NCI-H2081 (cell line): ENCODE results near the gene CUL4A.

Experiments used
- DNase-seq, 2 experiments: peaks; one replicate each; lab custom pipeline; 2025; lab: John Stamatoyannopoulos, UW

Gene CUL4A

GRCh38 chr13:113208421-113209335 lies 735 bp upstream of the CUL4A start, which contains the start of gene PCID2:
PCID2 (minus strand) TSS chr13:113208669; CDS start chr13:113208634, 35 bp downstream.
- DNase-seq: peak; percentile 87 to 93

- peak; percentile 23 to 56 for DNase-seq
Measured at GRCh38 chr13:113209759-113210421, 477 bp downstream of the CUL4A start.

GRCh38 chr13:113210833-113211232 lies 1.4 kb downstream of the CUL4A start:
- DNase-seq: no peak

- no peak for DNase-seq
Measured at GRCh38 chr13:113211774-113212173, 2.4 kb downstream of the CUL4A start.

- peak in 1 of 2 experiments; percentile 12 for DNase-seq
Measured at GRCh38 chr13:113216254-113217048, 7.0 kb downstream of the CUL4A start.

- DNase-seq: no peak
Measured at GRCh38 chr13:113218586-113218985, 9.2 kb downstream of the CUL4A start.

- DNase-seq: no peak
Measured at GRCh38 chr13:113219256-113219940, 10.0 kb downstream of the CUL4A start.

GRCh38 chr13:113220141-113220598 lies 10.8 kb downstream of the CUL4A start:
- DNase-seq: no peak

- DNase-seq: no peak
Measured at GRCh38 chr13:113220877-113221276, 11.5 kb downstream of the CUL4A start.

GRCh38 chr13:113223070-113223469 lies 13.7 kb downstream of the CUL4A start:
- DNase-seq: no peak

- peak in 1 of 2 experiments; percentile 21 for DNase-seq
Measured at GRCh38 chr13:113224486-113224885, 15.1 kb downstream of the CUL4A start.

- no peak for DNase-seq
Measured at GRCh38 chr13:113225515-113225914, 16.1 kb downstream of the CUL4A start.

GRCh38 chr13:113226873-113227450 lies 17.5 kb downstream of the CUL4A start:
- no peak for DNase-seq

- DNase-seq: no peak
Measured at GRCh38 chr13:113229161-113229560, 19.7 kb downstream of the CUL4A start.

- no peak for DNase-seq
Measured at GRCh38 chr13:113229791-113230190, 20.4 kb downstream of the CUL4A start.

- DNase-seq: no peak
Measured at GRCh38 chr13:113231306-113232207, 22.1 kb downstream of the CUL4A start.

- no peak for DNase-seq
Measured at GRCh38 chr13:113232208-113233003, 23.0 kb downstream of the CUL4A start.

- no peak for DNase-seq
Measured at GRCh38 chr13:113233101-113233500, 23.7 kb downstream of the CUL4A start.

- no peak for DNase-seq
Measured at GRCh38 chr13:113238536-113238935, 29.1 kb downstream of the CUL4A start.
